Fibroblast of skin of left quadriceps (primary cell): ENCODE results near the gene GTF2H2C_2.
"Not testable (repeated sequence)": the region's sequence is repeated elsewhere in the genome, so short reads cannot be mapped to it uniquely, and the experiment has no call there.

Experiments used
- DNase-seq, 2 experiments: peaks; one replicate each; pipeline ENCODE4 v3.0.0-alpha.2; 2013; ENCODE audit warnings: low read depth in 2 of 2

GTF2H2C_2 gene

DNA sequence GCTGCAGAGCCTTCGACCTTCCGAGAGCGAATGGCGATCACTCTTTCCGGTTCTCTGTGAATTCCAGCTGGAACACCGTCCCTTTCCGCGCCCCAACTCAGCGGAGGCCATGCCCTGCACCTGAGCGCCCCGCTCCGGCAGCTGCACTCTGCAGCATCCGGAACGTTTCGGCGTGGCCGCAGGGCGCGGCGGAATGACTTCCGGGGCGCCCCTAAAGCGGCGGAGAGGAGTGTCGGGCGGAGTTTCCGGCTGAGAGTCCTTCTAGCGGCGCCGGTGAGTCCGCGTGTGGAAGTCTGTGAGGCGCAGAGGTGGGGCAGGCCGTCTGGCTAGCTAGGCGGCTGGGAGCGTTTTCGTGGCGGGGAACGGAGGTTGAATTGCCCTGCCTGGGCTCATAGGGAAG, at the start of gene GTF2H2C_2:
Gene GTF2H2C_2, plus strand, starts transcription at position 252 of the 400 bp plus-strand sequence.
- DNase-seq, result not testable (repeated sequence)

DNA sequence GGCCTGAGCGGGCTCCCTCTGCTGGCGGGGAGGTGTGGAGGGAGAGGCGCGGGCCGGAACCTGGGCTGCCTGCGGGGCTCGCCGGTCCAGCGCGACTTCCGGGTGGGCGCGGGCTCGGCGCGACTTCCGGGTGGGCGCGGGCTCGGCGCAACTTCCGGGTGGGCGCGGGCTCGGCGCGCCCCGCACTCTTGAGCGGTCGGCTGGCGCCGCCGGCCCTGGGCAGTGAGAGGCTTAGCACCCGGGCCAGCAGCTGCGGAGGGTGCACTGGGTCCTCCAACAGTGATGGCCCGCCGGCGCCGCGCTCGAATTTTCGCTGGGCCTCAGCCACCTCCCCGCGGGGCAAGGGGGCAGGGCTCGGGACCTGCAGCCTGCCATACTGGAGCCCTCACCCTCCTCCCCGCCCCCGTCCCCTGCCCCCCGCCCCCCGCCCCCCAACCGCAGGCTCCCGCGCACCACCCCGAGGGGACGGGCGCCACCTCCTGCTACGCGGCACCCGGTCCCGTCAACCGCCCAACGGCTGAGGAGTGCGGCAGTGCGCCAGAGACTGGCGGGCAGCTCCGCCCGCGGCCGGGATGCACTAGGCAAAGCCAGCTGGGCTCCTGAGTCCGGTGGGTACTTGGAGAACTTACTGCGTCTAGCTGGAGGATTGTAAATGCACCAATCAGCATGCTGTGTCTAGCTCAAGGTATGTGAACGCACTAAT, 14.0 kb upstream of the GTF2H2C_2 start:
- DNase-seq, result not testable (repeated sequence)

DNA sequence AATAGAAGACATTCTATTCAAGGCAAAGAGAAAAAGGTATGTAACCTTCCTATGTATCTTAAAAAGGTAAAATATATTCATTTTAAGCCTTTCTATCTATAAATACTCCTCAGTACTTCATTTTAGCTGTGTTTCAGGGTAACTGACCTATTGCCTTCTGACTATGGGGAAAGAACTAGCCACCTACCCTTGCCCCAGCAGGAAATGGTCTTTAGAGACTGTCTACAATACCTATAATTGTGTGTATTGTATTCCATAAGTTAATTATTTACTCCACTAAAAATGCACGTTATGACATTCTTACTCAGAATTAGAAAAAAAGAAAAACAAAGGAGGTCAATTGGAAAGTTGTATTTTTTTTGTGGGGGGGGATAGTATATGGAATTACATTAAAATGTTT, 6.2 kb downstream of the GTF2H2C_2 start:
- not testable (repeated sequence) for DNase-seq

DNA sequence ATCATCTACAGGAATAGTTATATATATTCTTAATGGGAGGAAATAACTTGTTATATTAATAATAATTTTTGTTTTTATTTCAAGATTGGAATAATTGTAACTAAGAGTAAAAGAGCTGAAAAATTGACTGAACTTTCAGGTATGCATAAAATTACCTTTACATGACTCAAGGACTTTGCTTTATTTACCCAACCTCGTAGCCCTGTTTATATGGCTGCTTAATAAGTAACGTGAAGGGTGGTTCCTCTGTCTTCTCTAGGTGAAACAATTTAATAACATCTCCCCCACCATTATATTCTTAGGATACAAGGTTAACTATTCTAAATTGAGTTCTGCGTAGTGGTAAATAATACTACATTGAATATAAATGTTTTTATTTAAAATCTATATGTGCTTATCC, 8.0 kb downstream of the GTF2H2C_2 start:
- DNase-seq, result not testable (repeated sequence)

DNA sequence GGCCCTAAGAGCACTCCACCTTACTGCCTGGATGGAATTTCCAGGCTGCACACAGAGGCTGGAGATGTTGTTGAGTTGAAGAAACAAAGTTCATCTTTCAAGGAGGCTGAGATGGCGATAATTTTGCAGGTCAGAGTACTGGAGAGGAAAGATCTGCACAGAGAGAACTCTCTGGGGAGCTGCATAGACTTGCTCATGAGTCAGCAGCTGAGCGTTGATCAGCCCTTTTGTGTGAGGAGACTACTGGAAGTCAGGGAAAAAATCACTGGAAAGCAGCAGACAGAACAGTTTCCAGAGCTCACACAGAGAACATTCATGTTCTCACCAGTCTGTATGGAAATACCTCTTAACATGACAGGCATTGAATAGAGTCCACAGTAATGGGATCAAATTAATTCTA, 23.4 kb downstream of the GTF2H2C_2 start:
- not testable (repeated sequence) for DNase-seq

DNA sequence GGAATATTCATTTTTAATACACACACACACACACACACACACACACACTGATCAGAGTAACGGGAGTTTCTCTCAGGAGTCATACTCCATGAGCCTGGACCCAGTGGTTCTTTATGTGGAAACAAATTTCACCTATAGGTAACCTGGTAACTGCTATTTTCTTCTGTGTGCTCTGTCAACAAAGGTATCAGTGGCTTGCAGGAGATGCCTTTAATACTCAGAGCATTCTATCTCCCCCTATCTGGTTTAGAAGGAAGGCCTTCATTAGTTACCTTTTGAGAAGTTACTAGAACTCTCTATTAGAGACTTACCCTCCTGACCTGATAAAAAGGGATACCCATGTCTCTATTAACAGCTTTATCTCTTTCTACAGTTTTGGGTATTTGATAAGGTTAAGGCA, 34.4 kb downstream of the GTF2H2C_2 start:
- DNase-seq, result not testable (repeated sequence)

DNA sequence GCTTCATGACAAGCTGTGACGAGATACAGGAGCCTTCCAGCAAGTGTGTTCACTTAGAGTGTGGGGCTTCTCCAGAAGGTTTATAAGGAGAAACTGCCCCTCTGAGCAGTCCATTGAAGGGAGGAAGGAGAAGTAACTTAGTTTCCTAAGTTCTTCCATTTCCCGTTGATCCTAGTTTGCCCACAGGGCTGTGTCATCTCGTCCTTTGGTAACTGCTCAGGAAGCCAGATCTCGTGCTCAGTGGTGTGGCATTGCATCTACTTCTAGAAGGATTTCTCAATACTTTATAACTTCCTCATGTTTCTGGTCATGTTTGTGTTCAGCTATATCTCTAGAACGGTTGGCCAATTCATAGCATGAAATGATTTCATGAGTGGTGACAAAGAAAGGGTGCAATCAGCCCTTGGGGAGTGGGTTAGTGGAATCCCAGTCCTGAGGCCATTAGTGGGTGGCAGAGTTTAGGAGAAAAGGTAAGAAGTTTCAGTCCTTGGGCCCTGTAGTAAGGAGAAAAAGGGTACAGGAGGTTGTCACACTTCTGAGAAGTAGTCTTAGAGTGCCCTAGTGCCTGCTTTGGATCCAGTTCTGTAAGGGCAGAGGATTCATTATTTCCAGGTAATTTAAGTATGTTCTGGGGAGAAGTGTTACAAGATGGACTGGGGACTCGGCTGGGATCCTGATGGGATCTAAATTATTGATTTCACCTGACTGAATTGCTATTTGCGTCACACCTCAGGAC, 36.2 kb downstream of the GTF2H2C_2 start:
- not testable (repeated sequence) for DNase-seq

DNA sequence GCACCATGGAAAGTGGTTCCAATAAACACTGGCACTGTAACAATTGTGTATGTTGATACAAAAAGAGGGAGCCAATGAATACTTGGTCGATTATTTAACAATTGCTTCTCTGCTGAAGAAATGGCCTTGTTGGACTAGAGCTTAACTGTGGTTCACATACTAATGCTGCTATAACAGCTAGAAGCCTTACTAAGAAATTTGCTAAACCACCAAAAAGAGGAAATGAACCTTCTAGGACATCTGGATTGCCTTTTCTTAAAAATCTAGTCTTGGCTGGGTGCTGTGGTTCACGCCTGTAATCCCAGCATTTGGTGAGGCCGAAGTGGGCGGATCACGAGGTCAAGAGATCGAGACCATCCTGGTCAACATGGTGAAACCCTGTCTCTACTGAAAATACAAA, 41.9 kb downstream of the GTF2H2C_2 start:
- not testable (repeated sequence) for DNase-seq

DNA sequence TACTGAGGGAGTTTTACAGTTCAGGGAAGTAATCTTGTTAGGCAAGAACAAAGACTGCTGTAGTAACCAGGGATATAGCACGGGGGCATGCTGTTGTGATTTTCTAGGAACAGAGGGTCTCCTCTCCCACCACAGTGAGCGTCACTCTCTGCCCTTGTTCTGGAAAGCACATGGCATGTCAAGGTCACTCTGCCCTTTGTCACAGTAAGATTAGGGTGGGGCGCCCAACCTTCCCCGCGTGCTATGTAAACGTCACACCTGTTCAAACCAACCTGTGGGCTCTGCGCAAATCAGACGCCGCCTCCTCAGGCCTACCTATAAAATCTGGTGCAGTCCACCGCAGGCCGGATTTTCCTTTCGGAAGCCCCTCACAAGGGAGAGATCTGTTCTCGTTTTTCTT, 44.0 kb downstream of the GTF2H2C_2 start:
- DNase-seq, result not testable (repeated sequence)

DNA sequence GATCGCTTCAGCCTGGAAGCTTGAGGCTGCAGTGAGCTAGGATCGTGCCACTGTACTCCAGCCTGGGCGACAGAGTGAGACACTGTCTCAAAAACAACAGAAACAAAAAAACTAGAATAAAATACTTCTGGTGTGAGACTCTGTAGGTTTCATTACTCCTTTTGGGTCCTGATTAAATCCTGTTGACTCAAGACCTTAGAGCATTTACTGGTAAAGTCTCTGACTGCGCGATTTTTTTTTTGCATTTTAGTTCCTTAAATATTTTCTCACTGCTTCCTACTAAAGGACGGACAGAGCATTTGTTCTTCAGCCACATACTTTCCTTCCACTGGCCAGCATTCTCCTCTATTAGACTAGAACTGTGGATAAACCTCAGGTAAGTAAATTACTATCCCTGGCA, 46.8 kb downstream of the GTF2H2C_2 start:
- not testable (repeated sequence) for DNase-seq

DNA sequence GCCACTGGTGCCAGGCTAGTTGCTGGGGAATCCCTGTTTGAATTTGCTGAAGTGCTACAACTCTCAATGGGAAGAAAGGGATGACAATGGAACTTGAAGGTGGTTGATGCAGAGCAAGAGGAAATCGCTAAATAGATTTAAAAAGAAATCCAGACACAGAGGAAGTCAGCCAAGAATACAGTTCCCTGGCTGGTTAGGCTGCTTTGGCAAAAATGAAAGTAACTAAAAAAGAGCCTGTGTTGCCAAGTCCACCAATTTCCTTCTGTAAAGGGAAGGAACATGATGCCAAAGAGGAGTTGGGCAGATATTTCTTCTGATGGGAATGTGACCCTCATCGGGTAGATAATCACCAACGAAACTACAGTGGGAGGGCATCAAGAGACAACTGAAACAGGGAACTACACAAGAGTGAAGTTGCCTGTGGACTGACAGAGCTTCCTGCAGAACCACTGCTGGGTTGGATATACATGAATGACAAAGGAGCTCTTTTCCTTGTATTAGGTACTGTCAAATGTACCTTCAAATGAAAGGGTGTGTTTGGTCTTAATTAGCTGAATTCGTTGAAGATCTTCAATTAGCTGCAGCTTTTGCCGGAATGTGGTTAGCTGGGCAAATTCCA, 49.0 kb downstream of the GTF2H2C_2 start:
- not testable (repeated sequence) for DNase-seq

DNA sequence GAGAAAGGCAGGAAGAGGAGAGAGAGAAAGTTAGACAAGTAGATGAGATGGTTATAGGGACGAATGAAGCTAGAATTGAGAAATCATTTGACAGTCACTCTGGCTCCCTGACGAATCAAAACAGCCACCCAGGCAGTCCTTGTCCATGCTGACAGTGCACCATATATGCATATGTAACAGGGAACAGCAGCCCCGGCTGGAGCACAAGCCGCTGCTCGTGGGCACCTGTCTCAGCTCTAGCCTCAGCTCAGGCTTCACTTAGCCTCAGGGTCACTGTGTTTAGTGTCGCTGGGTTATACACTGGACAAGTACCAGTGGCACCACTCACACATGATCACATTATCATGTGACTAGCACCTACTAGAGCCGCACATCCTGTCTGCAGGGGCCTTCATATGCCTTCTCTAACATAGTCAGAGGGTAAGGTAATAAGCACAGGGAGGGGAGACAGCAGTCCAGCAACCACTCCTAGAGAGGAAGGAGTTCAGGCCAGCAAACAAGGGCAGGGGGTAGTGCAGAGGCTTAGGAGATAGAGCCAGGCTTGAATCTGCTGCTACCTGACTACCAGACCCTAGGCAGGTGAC, 54.9 kb downstream of the GTF2H2C_2 start:
- DNase-seq, result not testable (repeated sequence)
